Left lung (tissue), 14 donors: Measurements from ENCODE around the gene ABCC1. TPM values are rescaled to one million over a fixed set of nuclear protein-coding genes. Genes with fewer than 3 reads are reported as not detected.

ENCODE experiments used
- ATAC-seq: fragments of 200-7000 bp; cut with Tn5 transposase; one replicate; pipeline ENCODE4 v1.9.1; 2020; ENCODE audit warnings: moderate library complexity
- DNase-seq, 4 donors: peaks; one replicate each; pipeline ENCODE4 v3.0.0-alpha.2; 2013 to 2020
- H3K27ac ChIP-seq, 2 donors: fragments of 200-600 bp; sonication (generic) in 1 of 2; one replicate each; pipeline versions ENCODE4 v1.5.0 to v1.8.0; 2020 to 2021
- H3K27me3 ChIP-seq, 2 donors: fragments of 200-600 bp; sonication (generic) in 1 of 2; one replicate each; pipeline versions ENCODE4 v1.5.0 to v1.8.0; 2020 to 2021
- H3K36me3 ChIP-seq, 2 donors: fragments of 200-600 bp; sonication (generic) in 1 of 2; one replicate each; pipeline versions ENCODE4 v1.5.0 to v1.8.0; 2020 to 2021
- H3K4me1 ChIP-seq, 2 donors: fragments of 200-600 bp; one replicate each; pipeline ENCODE4 v1.8.0; 2021
- H3K4me3 ChIP-seq, 2 donors: fragments of 200-600 bp; sonication (generic) in 1 of 2; one replicate each; pipeline versions ENCODE4 v1.5.0 to v1.8.0; 2020 to 2021; ENCODE audit warnings: mild to moderate bottlenecking in 1 of 2
- H3K9me3 ChIP-seq, 2 donors: fragments of 200-600 bp; sonication (generic) in 1 of 2; one replicate each; pipeline versions ENCODE4 v1.5.0 to v1.8.0; 2020 to 2021
- intact Hi-C, 2 donors: fragments of 100-400 bp; cut with DNase I; formaldehyde crosslinking; loops; one replicate each; pipeline versions ENCODE4 v1.11.2 to v1.14.2; 2022
- long read RNA-seq, 12 donors: library from polyadenylated mRNA in 2 of 12; unstranded in 2 of 12; transcript quantifications; one replicate each; pipeline ENCODE4 v2.0.0 and lab custom pipeline, GENCODE V29; 2019 to 2026
- polyA plus RNA-seq, 6 donors: library from polyadenylated mRNA; unstranded; fragments of 120-200 nt; gene quantifications; one replicate each; pipeline ENCODE4 v1.2.1, GENCODE V29; 2013; ENCODE audit not compliant: insufficient read length in 6 of 6
- total RNA-seq, 2 donors: library from RNA; stranded (reverse); fragmentation: NEBNext Ultra II Directional; extraction: Animal tissue kit (Norgen Biotek cat#: 25700); gene quantifications; one replicate each; pipeline ENCODE4 v1.2.1, GENCODE V29; 2021
- TF ChIP-seq, protein P1 (sequence below), 2 donors: fragments of 200-600 bp; sonication (generic) in 1 of 2; IDR thresholded peaks; one replicate each; pipeline versions ENCODE4 v1.5.0 to v1.8.0; 2021; ENCODE audit warnings: antibody characterized with exemption in 2 of 2
- donor health status: DM: no; HTN: yes; CAD: no.
- donor health status: DM: no; HTN: no; CAD: no.

The ABCC1 gene
- 10 to 100 TPM; 33.3 to 44.6 TPM for total RNA-seq
- polyA plus RNA-seq, result 10 to 100 TPM; 29.3 to 32.5 (median 31.0) TPM
- long read RNA-seq, donor 1, full-length matches to known transcripts, result 2 of 32 reads
- long read RNA-seq, donor 1, partial matches to known transcripts, result 30 of 32 reads
- long read RNA-seq, donor 1, other reads (novel, unspliced or antisense), result 0 of 32 reads
- long read RNA-seq, donor 2, result 0 reads
- long read RNA-seq, donor 3, full-length matches to known transcripts, result 2 of 2 reads
- long read RNA-seq, donor 3, partial matches to known transcripts, result 0 of 2 reads
- long read RNA-seq, donor 3, other reads (novel, unspliced or antisense), result 0 of 2 reads
- long read RNA-seq, donor 4, result 0 reads
- long read RNA-seq, donor 5, full-length matches to known transcripts, result 3 of 3 reads
- long read RNA-seq, donor 5, partial matches to known transcripts, result 0 of 3 reads
- long read RNA-seq, donor 5, other reads (novel, unspliced or antisense), result 0 of 3 reads
- long read RNA-seq, donor 6, full-length matches to known transcripts, result 1 of 13 reads
- long read RNA-seq, donor 6, partial matches to known transcripts, result 12 of 13 reads
- long read RNA-seq, donor 6, other reads (novel, unspliced or antisense), result 0 of 13 reads
- long read RNA-seq, donor 7, result 0 reads
- long read RNA-seq, donor 8, partial matches to known transcripts, result 0 of 4 reads
- long read RNA-seq, donor 8, other reads (novel, unspliced or antisense), result 0 of 4 reads
- long read RNA-seq, donor 9, result 0 reads
- long read RNA-seq, donor 10, partial matches to known transcripts, result 2 of 3 reads
- long read RNA-seq, donor 10, other reads (novel, unspliced or antisense), result 1 of 3 reads
- long read RNA-seq, donor 11, result 0 reads
- long read RNA-seq, donor 12, full-length matches to known transcripts, result 4 of 4 reads
- long read RNA-seq, donor 12, partial matches to known transcripts, result 0 of 4 reads
- long read RNA-seq, donor 12, other reads (novel, unspliced or antisense), result 0 of 4 reads

DNA sequence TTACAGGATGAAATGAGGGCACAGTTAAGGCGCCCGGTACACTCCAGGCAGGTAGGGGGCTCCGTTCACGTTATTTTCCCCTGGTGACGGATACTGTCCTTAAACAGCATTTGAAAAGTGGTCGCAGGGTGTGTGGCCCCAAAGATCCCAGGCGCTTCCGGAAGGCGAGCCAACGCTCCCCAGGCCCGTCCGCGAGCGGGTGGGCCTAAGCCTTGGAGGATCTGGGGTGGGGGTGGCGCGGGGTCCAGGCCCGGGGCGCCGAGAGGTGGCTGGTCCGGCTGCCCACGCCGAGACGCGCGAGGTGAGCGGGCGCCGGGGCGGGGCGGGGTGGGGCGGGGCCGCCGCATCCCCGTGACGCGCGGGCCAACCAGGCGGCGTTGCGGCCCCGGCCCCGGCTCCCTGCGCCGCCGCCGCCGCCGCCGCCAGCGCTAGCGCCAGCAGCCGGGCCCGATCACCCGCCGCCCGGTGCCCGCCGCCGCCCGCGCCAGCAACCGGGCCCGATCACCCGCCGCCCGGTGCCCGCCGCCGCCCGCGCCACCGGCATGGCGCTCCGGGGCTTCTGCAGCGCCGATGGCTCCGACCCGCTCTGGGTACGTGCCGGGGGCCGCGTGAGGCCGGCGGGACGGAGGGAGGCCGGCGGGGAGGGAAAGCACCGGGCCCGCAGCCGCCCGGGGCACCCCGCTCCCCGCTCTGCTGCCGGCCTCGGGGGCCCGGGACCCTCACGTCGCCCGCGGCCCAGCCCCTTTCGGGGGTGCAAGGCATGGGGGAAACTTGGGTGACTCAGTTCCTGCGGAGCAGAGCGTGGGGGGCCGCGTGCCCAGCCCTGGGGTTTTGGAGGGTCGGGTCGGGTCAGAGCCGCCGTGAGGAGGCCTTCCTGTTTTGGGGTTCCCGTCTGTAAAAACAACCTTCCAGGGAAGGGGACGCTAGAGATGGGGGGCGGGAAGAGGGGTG is at the start of gene ABCC1:
Gene ABCC1 (plus strand): TSS at position 407 of the 951 bp plus-strand sequence. CDS start 136 bp downstream, at position 543.
- DNase-seq, result peak; percentile 30 to 87 (median 42)
- Histone ChIP-seq H3K4me3 (peak within 1 kb of the TSS; percentile 71 to 76), H3K4me1 (peaks cover 7 to 50% of the 10 kb centered on the region in 2 donors), H3K9me3 (no peaks in the 10 kb centered on the region), H3K27ac (peak within 1 kb of the TSS; percentile 83 to 86), H3K27me3 (no peaks in the 10 kb centered on the region), H3K36me3 (no peaks in the 10 kb centered on the region)
- TF ChIP-seq, protein P1, sequence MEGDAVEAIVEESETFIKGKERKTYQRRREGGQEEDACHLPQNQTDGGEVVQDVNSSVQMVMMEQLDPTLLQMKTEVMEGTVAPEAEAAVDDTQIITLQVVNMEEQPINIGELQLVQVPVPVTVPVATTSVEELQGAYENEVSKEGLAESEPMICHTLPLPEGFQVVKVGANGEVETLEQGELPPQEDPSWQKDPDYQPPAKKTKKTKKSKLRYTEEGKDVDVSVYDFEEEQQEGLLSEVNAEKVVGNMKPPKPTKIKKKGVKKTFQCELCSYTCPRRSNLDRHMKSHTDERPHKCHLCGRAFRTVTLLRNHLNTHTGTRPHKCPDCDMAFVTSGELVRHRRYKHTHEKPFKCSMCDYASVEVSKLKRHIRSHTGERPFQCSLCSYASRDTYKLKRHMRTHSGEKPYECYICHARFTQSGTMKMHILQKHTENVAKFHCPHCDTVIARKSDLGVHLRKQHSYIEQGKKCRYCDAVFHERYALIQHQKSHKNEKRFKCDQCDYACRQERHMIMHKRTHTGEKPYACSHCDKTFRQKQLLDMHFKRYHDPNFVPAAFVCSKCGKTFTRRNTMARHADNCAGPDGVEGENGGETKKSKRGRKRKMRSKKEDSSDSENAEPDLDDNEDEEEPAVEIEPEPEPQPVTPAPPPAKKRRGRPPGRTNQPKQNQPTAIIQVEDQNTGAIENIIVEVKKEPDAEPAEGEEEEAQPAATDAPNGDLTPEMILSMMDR (IDR thresholded peaks at IDR 0.05), result no peak
- intact Hi-C loops, result no loop called here
- ATAC-seq, result peak; percentile 85

DNA sequence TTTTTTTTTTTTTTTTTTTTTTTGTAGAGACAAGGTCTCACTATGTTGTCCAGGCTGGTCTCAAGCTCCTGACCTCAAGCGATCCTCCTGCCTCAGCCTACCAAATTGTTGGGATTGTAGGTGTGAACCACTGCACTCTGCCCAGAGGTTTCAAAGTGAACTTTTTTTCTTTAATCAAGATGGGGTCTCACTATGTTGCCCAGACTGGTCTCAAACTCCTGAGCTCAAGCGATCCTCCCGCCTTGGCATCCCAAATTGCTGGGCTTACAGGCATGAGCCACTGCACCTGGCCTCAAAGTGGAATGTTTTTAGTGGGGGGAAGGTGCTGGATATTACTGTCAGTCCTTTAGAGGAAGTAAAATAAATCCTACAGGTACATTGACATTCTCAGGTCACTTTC is 49.1 kb upstream of the ABCC1 start:
- H3K4me1 ChIP-seq, result peaks cover 6 to 14% of the 10 kb centered on the region in 2 donors
- no peaks in the 10 kb centered on the region for H3K9me3 ChIP-seq
- no peaks in the 10 kb centered on the region for H3K36me3 ChIP-seq
- intact Hi-C loops, result no loop called here
- no peak overlapping the region for H3K4me3 ChIP-seq
- TF ChIP-seq, protein P1 (IDR thresholded peaks at IDR 0.05), result no peak
- no peak overlapping the region for H3K27ac ChIP-seq
- ATAC-seq, result no peak
- no peaks in the 10 kb centered on the region for H3K27me3 ChIP-seq
- no peak for DNase-seq

DNA sequence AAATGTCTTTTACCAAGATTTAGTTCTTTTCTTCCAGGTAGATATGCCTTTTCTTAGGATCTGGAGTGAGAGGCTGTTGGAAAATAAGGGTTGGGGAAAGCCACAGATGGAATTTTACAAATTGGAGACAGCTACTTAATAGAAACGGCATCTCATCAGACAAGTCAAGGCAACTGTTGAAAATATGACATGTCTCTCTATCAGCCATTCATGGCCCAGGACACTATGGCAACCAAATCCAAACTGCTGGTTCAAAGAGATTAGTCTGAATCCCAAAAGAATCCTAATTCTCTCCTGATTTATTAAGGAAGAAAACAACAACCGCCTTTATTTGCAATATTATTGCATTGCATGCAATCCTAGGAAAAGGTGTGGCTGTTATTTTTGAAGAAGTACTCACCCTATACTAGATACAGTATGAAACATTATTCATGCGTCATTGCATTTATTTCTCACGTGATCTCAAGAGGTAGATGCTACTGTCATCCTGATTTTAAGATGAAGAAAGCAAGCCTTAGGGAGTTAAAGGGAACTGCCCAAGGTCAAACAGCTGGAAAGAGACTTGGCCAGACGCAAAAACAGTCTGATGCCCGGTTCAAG is 48.4 kb upstream of the ABCC1 start:
- Histone ChIP-seq H3K9me3 (no peaks in the 10 kb centered on the region), H3K4me1 (peaks cover 6 to 14% of the 10 kb centered on the region in 2 donors), H3K36me3 (no peaks in the 10 kb centered on the region), H3K27ac (no peak overlapping the region), H3K27me3 (no peaks in the 10 kb centered on the region), H3K4me3 (no peak overlapping the region)
- no peak for DNase-seq
- intact Hi-C loops, result no loop called here
- TF ChIP-seq, protein P1 (IDR thresholded peaks at IDR 0.05), result no peak
- no peak for ATAC-seq

DNA sequence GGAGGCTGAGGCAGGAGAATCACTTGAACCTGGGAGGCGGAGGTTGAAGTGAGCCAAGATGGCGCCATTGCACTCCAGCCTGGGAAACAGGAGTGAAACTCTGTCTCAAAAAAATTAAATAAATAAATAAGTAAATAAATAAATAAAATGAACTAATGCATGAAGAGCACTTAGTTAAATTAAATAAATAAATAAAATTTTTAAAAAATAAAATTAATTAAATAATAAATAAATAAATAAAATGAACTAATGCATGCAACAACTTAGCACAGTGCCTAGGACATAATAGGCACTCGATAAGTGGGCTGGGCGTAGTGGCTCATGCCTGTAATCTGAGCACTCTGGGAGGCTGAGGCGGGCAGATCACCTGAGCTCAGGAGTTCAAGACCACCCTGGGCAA is 45.5 kb upstream of the ABCC1 start:
- no peak for ATAC-seq

More for the DNA sequence above, 45.5 kb upstream of the ABCC1 start:
- DNase-seq, result no peak
- Histone ChIP-seq H3K4me3 (no peak overlapping the region), H3K4me1 (peaks cover 6 to 10% of the 10 kb centered on the region in 2 donors), H3K36me3 (no peaks in the 10 kb centered on the region), H3K27ac (no peak overlapping the region), H3K9me3 (peaks cover 0 to 7% of the 10 kb centered on the region in 2 donors), H3K27me3 (no peaks in the 10 kb centered on the region)
- TF ChIP-seq, protein P1 (IDR thresholded peaks at IDR 0.05), result no peak
- intact Hi-C loops, result no loop called here
